NCI-H82 treated with DMSO at 0.1 percent for 48 hours (cell line): ENCODE data around the gene ADH1A.
"Not testable (repeated sequence)": the region's sequence is repeated elsewhere in the genome, so short reads cannot be mapped to it uniquely, and the experiment has no call there.

Experiments
- DNase-seq: peaks from one replicate; lab custom pipeline; 2025; ENCODE audit not compliant: unreplicated experiment; lab: John Stamatoyannopoulos, UW

The ADH1A gene

GRCh38 chr4:99282731-99283130 is 8.1 kb downstream of the ADH1A start:
- no peak for DNase-seq

- DNase-seq: no peak
These were observed 9.5 kb downstream of the ADH1A start for GRCh38 chr4:99281261-99281660.

- no peak for DNase-seq
These were observed 14.4 kb downstream of the ADH1A start for GRCh38 chr4:99276417-99276816.

GRCh38 chr4:99275885-99276284 is 14.9 kb downstream of the ADH1A start:
- DNase-seq: no peak

GRCh38 chr4:99275050-99275449 is 15.7 kb downstream of the ADH1A start:
- no peak for DNase-seq

GRCh38 chr4:99273704-99274103 is 17.1 kb downstream of the ADH1A start:
- no peak for DNase-seq

- no peak for DNase-seq
These were observed 25.9 kb downstream of the ADH1A start for GRCh38 chr4:99264927-99265326.

GRCh38 chr4:99252746-99253145 is 38.0 kb downstream of the ADH1A start:
- DNase-seq: no peak

GRCh38 chr4:99248714-99249113 is 42.1 kb downstream of the ADH1A start:
- DNase-seq: no peak

GRCh38 chr4:99235955-99236354 is 54.8 kb downstream of the ADH1A start:
- DNase-seq: no peak

- DNase-seq: no peak
These were observed 56.3 kb downstream of the ADH1A start for GRCh38 chr4:99234331-99235010.

GRCh38 chr4:99233397-99233796 is 57.4 kb downstream of the ADH1A start:
- DNase-seq: not testable (repeated sequence)

- not testable (repeated sequence) for DNase-seq
These were observed 62.1 kb downstream of the ADH1A start for GRCh38 chr4:99228706-99229105.

GRCh38 chr4:99227646-99228045 is 63.1 kb downstream of the ADH1A start:
- DNase-seq: not testable (repeated sequence)
